ENCODE results near the gene C16orf92.

GRCh38 chr16:30060836-30061554 is 38.0 kb downstream of the C16orf92 start:
- TF ChIP-seq REST (IDR thresholded peaks at IDR 0.05; ENCODE audit: insufficient replicate concordance, low read depth) (no peak), POLR2AphosphoS5 (IDR thresholded peaks at IDR 0.05; ENCODE audit: low read depth) (no peak)
- TF ChIP-seq, protein P1, sequence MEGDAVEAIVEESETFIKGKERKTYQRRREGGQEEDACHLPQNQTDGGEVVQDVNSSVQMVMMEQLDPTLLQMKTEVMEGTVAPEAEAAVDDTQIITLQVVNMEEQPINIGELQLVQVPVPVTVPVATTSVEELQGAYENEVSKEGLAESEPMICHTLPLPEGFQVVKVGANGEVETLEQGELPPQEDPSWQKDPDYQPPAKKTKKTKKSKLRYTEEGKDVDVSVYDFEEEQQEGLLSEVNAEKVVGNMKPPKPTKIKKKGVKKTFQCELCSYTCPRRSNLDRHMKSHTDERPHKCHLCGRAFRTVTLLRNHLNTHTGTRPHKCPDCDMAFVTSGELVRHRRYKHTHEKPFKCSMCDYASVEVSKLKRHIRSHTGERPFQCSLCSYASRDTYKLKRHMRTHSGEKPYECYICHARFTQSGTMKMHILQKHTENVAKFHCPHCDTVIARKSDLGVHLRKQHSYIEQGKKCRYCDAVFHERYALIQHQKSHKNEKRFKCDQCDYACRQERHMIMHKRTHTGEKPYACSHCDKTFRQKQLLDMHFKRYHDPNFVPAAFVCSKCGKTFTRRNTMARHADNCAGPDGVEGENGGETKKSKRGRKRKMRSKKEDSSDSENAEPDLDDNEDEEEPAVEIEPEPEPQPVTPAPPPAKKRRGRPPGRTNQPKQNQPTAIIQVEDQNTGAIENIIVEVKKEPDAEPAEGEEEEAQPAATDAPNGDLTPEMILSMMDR (IDR thresholded peaks at IDR 0.05; ENCODE audit: insufficient read depth, low read length) = no peak

All from HL-60 (cell line).